Posterior cingulate gyrus (tissue), 11 donors: ENCODE data around the gene SPATS2L.

Experiments used
- DNase-seq, 10 donors: peaks; one replicate each; pipeline versions ENCODE4 v3.0.0 to v3.0.0-alpha.2; 2020 to 2021; ENCODE audit warnings: mixed read lengths in 3 of 10
- intact Hi-C: fragments of 100-400 bp; cut with DNase I; formaldehyde crosslinking; loops from one replicate; pipeline ENCODE4 v1.15.1; 2023

Gene SPATS2L

DNA sequence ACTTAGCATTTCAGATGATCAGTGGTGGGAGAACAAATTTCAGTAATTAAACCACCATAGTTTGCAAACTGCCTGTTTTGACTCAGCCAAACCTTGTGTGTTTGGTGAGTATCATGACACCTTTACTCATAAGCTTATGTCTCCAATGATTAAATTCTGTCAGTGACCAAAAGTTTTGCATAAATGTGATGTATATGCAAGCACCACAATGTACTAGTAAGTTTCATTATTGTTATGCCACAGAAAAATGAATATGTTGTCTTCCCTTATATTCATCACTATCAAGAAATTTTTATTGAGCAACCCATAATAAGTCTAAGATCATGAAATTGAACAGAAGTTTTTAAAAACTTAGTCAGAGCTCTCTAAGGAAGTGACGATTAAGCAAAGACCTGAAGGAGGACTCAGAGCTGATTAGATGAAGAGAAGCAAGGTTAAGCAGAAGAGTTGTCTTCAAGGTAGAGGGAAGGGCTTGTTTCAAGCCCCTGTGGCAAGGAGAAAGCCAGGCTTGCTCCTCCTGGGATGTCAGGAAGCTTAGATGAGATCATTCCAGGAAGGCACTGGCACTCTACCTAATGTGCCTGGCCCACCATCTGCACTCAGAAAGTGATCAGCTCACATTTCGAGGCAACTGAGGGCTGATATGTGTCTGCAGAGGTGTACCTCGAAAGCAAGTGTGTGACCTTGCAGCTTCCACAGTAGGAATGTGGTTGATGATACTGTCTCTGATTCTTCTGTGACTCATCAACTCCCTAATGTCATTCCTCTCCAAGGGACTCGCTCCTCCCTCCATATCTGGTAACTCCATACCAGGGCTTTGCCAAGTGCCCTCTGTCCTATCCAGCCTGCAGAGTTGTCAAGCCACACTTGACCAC, 148.7 kb downstream of the SPATS2L start:
- no peak for DNase-seq
- intact Hi-C loops = loop anchor here (5.0 kb wide), 1 partner anchor 73 kb away; no protein-coding TSS in a partner anchor

- DNase-seq = no peak
- intact Hi-C loops = loop anchor here (5.0 kb wide), 1 partner anchor 74 kb away; no protein-coding TSS in a partner anchor
Measured at GRCh38 chr2:200455958-200456421, 149.5 kb downstream of the SPATS2L start.

DNA sequence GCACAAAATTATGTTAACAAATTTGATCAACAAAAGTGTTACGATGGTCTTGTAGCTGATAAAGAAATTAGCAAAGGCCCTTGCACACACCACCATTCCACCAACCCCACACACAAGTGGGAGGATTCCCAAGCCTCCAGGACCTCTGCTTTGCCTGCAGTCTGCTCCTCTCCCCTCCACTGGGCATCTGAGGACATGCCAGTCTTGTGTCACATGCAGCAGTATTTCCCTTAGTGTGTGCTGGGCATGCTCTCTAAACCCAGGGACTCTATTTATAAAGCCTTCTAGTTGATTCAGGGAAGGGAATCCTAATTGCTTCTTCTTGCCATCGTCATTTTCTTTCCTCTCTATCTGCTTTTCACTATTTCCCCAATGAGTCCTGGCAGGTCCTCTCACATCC, 150.1 kb downstream of the SPATS2L start:
- intact Hi-C loops = loop anchor here (5.0 kb wide), 1 partner anchor 74 kb away; no protein-coding TSS in a partner anchor
- DNase-seq = peak in 1 of 10 donors; percentile 84

GRCh38 chr2:200459101-200459500, 152.6 kb downstream of the SPATS2L start:
- DNase-seq = no peak
- intact Hi-C loops = loop anchor here (5.0 kb wide), 1 partner anchor 77 kb away; no protein-coding TSS in a partner anchor

DNA sequence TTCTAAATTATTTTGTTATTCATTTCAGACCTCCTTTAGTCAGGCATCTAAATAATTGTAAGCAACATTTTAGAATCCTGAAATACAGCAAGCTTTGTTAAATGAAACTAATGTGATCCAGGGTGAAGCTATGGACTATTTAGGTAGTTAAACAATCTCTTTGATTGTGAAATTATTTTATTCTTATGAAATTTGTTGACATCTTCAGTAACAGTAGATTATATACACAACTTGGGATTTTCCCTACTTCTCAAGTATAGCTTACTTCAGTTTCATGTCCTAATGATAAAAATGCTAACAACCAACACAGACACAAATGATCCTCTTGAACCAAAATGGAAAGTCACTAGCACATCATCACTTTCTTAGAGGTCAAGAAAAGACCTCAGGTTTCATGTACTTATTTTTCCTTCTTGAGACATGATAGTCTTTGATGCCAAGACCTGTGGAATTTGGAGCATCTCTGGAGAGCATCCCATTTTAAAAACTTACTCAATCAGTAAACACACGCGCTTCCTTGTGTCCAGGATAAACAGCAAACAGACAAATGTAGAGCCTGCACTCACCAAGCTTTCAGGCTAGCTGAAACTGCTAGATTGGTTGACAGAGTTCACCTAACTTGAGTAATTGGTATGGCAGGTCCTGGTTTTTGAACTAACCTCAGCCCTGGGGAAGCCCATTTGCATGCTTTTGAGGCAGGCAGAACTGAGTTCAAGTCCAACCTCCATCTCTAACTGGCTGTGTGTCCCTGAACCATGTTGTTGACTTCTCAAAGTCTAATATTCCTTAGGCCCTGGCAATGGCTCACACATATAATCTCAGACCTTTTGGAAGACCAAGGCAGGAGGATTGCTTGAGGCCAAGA, 155.6 kb downstream of the SPATS2L start:
- intact Hi-C loops = no loop called here
- DNase-seq = no peak

DNA sequence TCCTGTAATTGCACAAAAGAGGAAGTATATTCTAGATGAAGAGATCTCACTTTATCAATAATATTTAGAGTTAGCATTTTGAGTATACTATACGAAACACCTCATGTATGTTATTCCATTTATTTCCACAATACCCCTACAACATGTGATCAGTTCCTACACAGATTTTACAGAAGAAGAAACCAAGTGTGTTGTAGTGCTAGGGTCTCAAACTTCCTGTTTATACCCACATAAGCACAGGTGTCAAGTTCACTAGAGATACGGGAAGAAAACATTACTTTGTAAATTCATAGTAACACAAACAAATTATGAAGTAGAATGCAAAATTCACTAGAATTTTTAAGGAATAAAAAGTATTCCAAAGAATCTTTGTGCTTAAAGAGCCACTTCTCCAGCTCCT, 157.0 kb downstream of the SPATS2L start:
- intact Hi-C loops = no loop called here
- DNase-seq = no peak

GRCh38 chr2:200466425-200467418, 160.2 kb downstream of the SPATS2L start:
- DNase-seq = no peak
- intact Hi-C loops = no loop called here

DNA sequence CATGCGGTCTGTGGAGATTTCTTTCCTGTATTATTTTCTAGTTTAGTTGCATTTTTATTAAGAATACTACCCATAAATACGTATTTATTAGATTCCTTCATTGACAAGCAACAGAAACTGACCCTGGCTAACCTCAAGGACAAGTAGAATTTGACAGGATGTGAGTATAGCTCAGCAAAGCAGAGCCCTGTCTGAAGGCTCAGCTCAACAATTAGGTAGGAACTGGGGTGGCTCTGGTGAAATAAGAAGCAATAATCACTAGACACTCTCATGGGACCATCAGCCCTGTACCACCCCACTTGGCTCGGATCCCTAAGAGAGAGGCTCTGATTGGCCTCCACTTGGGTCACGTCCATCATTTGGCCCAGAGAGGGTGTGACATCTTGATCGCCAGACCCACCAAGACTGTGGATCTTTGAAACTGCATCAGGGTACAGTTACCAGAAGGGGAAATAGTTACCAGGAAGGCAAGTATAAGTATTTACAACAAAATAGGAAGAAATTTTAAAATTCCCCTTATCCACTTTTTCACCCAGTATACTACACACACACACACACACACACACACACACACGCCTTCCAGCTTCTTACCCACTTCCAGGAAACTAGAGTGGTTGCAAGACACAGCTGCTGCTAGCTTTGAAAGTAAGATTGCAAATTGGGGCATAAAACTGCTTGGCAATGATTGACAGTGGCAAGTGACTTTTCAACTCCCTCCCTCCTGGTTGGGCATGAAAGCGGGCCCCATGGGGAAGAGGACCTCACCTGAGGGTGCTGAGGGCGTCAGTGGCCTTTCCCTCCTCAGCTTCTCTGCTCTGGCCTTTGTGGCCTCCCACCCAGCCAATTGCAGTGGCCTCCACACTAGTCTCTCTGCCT, 161.6 kb downstream of the SPATS2L start:
- no peak for DNase-seq
- intact Hi-C loops = no loop called here

GRCh38 chr2:200469708-200470211, 163.3 kb downstream of the SPATS2L start:
- peak in 7 of 10 donors; percentile 46 to 88 (median 60) for DNase-seq
- intact Hi-C loops = loop anchor here (2.0 kb wide), 1 partner anchor 163 kb away; the partner anchor contains the start of gene SPATS2L

GRCh38 chr2:200470230-200470629, 163.7 kb downstream of the SPATS2L start:
- intact Hi-C loops = loop anchor here (2.0 kb wide), 1 partner anchor 163 kb away; the partner anchor contains the start of gene SPATS2L

GRCh38 chr2:200471324-200471848, 164.9 kb downstream of the SPATS2L start:
- DNase-seq = peak in 7 of 10 donors; percentile 32 to 88 (median 57)
- intact Hi-C loops = loop anchor here (2.0 kb wide), 1 partner anchor 165 kb away; the partner anchor contains the start of gene SPATS2L

More at GRCh38 chr2:200470230-200470629, 163.7 kb downstream of the SPATS2L start:
- peak in 8 of 10 donors; percentile 36 to 92 (median 56) for DNase-seq

- intact Hi-C loops = loop anchor here (2.0 kb wide), 1 partner anchor 165 kb away; the partner anchor contains the start of gene SPATS2L
- no peak for DNase-seq
Measured at GRCh38 chr2:200471928-200472645, 165.6 kb downstream of the SPATS2L start.

DNA sequence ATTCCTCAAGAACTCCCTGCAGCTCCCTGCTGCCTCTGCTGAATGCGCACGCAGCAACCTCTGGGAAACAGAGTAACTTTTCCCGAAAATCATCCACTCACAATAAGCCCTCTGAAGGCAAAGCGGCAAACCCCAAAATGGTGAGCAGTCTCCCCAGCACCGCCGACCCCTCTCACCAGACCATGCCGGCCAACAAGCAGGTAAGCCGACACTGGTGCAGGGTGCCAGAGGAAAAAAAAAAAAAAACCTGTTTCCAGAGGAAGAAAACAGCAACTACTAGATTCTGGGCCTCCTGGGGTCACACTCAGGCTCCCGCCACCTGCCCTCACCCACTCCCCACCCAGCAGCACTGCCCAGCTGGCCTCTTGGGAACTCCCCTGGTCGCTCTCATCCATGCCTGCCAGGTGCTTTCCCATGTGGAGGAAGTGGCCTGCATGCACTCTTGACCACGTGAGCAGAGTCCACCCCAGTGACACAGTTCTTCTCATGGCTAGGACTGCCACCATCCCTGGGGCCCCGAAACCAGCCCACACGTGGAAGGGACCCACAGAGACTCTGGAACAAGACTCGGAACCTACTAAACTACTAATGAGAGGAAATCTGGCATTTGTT, 166.5 kb downstream of the SPATS2L start:
- DNase-seq = peak in 2 of 10 donors; percentile 59 to 67
- intact Hi-C loops = no loop called here

DNA sequence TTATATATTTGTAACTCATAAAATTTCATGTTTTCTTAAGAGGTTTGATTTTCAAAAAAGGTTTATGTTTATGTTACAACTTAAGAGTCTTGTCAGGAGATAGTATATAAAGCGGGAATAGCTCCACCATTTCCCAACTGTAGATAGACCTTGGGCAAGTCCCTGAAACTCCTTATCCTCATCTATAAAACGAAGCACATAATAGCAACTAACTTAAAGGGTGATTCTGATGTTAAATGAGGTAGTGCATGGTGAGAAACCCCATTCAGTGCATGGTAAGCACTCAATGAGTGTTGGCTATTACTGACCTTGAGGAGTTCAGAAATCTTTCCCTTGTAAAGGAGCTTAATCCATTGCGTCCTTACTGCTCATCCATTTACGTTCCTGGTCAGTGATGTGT, 169.3 kb downstream of the SPATS2L start:
- DNase-seq = no peak
- intact Hi-C loops = no loop called here

DNA sequence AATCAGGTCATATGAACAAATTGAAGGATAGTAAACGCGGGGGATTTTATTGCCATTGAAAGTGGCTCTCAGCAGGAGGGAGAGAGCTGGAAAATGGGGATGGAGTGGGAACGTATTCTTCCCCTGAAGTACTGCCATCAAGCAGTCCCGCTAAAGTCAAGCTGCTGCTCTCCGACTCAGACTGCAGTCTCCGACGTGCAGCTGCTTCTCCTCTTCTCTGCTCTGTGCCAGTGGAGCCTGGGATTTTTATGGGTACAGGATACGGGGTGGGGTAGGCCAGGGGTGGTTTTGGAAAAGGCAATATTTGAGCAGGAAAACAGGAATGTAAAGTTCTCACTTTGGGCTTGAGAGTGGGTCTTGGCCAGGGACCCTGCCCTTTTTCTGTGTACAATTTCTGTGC, 170.3 kb downstream of the SPATS2L start:
- DNase-seq = peak in 2 of 10 donors; percentile 60 to 87
- intact Hi-C loops = no loop called here

DNA sequence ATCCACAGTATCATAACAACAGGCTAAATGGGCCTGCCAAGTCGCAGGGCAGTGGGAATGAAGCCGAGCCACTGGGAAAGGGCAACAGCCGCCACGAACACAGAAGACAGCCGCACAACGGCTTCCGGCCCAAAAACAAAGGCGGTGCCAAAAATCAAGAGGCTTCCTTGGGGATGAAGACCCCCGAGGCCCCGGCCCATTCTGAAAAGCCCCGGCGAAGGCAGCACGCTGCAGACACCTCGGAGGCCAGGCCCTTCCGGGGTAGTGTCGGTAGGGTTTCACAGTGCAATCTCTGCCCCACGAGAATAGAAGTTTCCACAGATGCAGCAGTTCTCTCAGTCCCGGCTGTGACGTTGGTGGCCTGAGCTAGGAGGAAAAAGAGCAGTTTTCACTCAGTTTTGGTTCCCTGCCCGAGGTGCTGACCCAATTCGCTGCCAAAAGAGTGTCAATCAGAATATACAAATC, 171.2 kb downstream of the SPATS2L start:
- intact Hi-C loops = no loop called here

More for the DNA sequence above, 171.2 kb downstream of the SPATS2L start:
- DNase-seq = peak in 7 of 10 donors; percentile 33 to 89 (median 58)
